Measurements from ENCODE around the gene ZNF740. TPM values are rescaled to one million over a fixed set of nuclear protein-coding genes. Genes with fewer than 3 reads are reported as not detected.

Gene ZNF740
- total RNA-seq, 2 experiments from 2014 or later, result 31.3 to 35.9 TPM

- H3K9me3 Mint-ChIP-seq, result no peaks in the 10 kb centered on the region
- ChIA-PET CTCF (interaction anchor here (1.2 to 17.7 kb wide), 9 partner anchors 8 to 121 kb away, joined by 3 to 199 read pairs (median 6); partner anchors contain the start of gene SPRYD3), POLR2A (interaction anchor here (1.1 to 4.3 kb wide), 8 partner anchors 9 to 80 kb away, joined by 3 to 23 read pairs (median 6); no protein-coding TSS in a partner anchor)
- no peak overlapping the region for H3K4me3 Mint-ChIP-seq
- H3K27me3 Mint-ChIP-seq, result no peaks in the 10 kb centered on the region
- DNase-seq (no peak), ATAC-seq (no peak)
- peaks cover 43% of the 10 kb centered on the region for H3K4me1 Mint-ChIP-seq (ENCODE audit: low read depth)
- TF ChIP-seq CTCF (IDR thresholded peaks at IDR 0.05), result no peak
- peak overlapping the region; percentile 9 for H3K27ac Mint-ChIP-seq
- intact Hi-C loops (cut with micrococcal nuclease), result no loop called here
- peaks cover 61% of the 10 kb centered on the region for H3K36me3 Mint-ChIP-seq (ENCODE audit: low read depth)
Observed at GRCh38 chr12:53187145-53187899, 6.8 kb downstream of the ZNF740 start.

DNA sequence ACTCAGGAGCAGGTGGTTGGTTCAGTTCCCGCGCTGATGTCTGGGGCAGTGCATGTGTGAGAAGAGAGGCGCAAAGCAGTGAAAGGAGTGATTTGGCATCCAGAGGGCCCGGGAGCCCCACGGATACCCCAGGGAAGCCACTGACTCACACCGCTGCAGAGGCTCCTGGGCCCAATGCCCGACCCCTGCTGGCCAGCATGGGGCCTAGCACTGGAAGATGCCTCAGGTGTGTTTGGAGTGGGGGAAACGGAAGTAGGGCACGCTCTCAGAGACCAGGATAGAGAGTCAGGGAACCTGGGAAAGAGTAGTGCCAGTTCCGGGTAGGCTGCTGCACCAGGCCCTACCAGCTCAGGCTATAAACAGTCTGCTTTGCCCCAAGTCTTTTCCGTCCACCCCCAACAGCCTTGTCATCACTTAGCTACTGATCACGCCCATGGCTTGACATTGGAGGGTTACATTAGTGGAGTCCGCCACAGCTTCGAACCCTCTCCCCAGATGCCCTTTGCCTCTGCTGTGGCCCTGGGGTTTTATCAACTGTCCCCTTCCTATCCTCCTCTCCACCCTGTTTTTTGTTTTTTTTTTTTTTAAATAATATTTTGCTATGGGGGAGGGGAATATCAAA lies 9.7 kb downstream of the ZNF740 start:
- peak; percentile 77 for TF ChIP-seq CTCF (IDR thresholded peaks at IDR 0.05)
- H3K36me3 Mint-ChIP-seq (ENCODE audit: low read depth), result peaks cover 50% of the 10 kb centered on the region

GRCh38 chr12:53191096-53191884 lies 10.8 kb downstream of the ZNF740 start:
- CTCF ChIA-PET, result interaction anchor here (1.0 to 17.7 kb wide), 9 partner anchors 9 to 125 kb away, joined by 3 to 199 read pairs (median 6); partner anchors contain the start of genes CSAD and ZNF740
- POLR2A ChIA-PET, result interaction anchor here (1.0 to 5.2 kb wide), 5 partner anchors 10 to 77 kb away, joined by 3 to 40 read pairs (median 4); partner anchors contain the start of genes CSAD, ESPL1 and ZNF740
- Mint-ChIP-seq H3K27me3 (no peaks in the 10 kb centered on the region), H3K9me3 (no peaks in the 10 kb centered on the region), H3K4me3 (no peak overlapping the region), H3K27ac (no peak overlapping the region), H3K36me3 (ENCODE audit: low read depth) (peaks cover 49% of the 10 kb centered on the region), H3K4me1 (ENCODE audit: low read depth) (peaks cover 13% of the 10 kb centered on the region)
- intact Hi-C loops (cut with micrococcal nuclease), result no loop called here
- ATAC-seq (no peak), DNase-seq (no peak)
- no peak for TF ChIP-seq CTCF (IDR thresholded peaks at IDR 0.05)

More for the DNA sequence above, 9.7 kb downstream of the ZNF740 start:
- ATAC-seq (peak; percentile 94), DNase-seq (peak; percentile 67)
- Mint-ChIP-seq H3K27me3 (no peaks in the 10 kb centered on the region), H3K4me1 (ENCODE audit: low read depth) (peaks cover 17% of the 10 kb centered on the region), H3K27ac (peak overlapping the region; percentile 77), H3K4me3 (no peak overlapping the region), H3K9me3 (no peaks in the 10 kb centered on the region)
- ChIA-PET POLR2A (interaction anchor here (1.0 to 5.2 kb wide), 8 partner anchors 9 to 78 kb away, joined by 3 to 40 read pairs (median 4); partner anchors contain the start of genes CSAD, ESPL1 and ZNF740), CTCF (interaction anchor here (0.7 to 17.7 kb wide), 17 partner anchors 8 to 152 kb away, joined by 3 to 199 read pairs (median 3); partner anchors contain the start of genes AAAS, CSAD, ESPL1 and ZNF740)
- intact Hi-C loops (cut with micrococcal nuclease), result no loop called here

GRCh38 chr12:53191885-53192530 lies 11.5 kb downstream of the ZNF740 start:
- TF ChIP-seq CTCF (IDR thresholded peaks at IDR 0.05), result no peak
- no peak for DNase-seq
- peaks cover 17% of the 10 kb centered on the region for H3K4me1 Mint-ChIP-seq (ENCODE audit: low read depth)
- ChIA-PET POLR2A (interaction anchor here (1.3 to 5.2 kb wide), 3 partner anchors 10 to 76 kb away, joined by 5 to 40 read pairs (median 12); partner anchors contain the start of genes CSAD, ESPL1 and ZNF740), CTCF (interaction anchor here (1.8 to 17.7 kb wide), 2 partner anchors 22 to 32 kb away, joined by 6 to 199 read pairs; no protein-coding TSS in a partner anchor)
- H3K27me3 Mint-ChIP-seq, result no peaks in the 10 kb centered on the region
- H3K9me3 Mint-ChIP-seq, result no peaks in the 10 kb centered on the region
- ATAC-seq, result no peak
- H3K27ac Mint-ChIP-seq, result peak overlapping the region; percentile 34
- intact Hi-C loops (cut with micrococcal nuclease), result no loop called here
- H3K36me3 Mint-ChIP-seq (ENCODE audit: low read depth), result peaks cover 49% of the 10 kb centered on the region
- no peak overlapping the region for H3K4me3 Mint-ChIP-seq

Measured in activated CD8-positive, alpha-beta T cell treated with anti-CD3 and anti-CD28 coated beads for 36 hours (primary cell).